ENCODE data around the gene TRMU.
A peak's percentile ranks its signal among the peaks of the same experiment; 100 is the strongest.

Gene TRMU

GRCh38 chr22:46335201-46336118, at the start of gene TRMU:
TSS of gene TRMU (plus strand) at chr22:46335714. CDS start at chr22:46335765, 51 bp downstream.
- peak; percentile 90 for DNase-seq

GRCh38 chr22:46286006-46286405, 49.5 kb upstream of the TRMU start:
- no peak for DNase-seq

- DNase-seq: no peak
Measured at GRCh38 chr22:46286941-46287872, 48.3 kb upstream of the TRMU start.

GRCh38 chr22:46287873-46288751, 47.4 kb upstream of the TRMU start:
- no peak for DNase-seq

- no peak for DNase-seq
Measured at GRCh38 chr22:46288846-46289243, 46.7 kb upstream of the TRMU start.

- DNase-seq: no peak
Measured at GRCh38 chr22:46289244-46289891, 46.1 kb upstream of the TRMU start.

- DNase-seq: no peak
Measured at GRCh38 chr22:46290121-46290842, 45.2 kb upstream of the TRMU start.

- DNase-seq: no peak
Measured at GRCh38 chr22:46290843-46291785, 44.4 kb upstream of the TRMU start.

GRCh38 chr22:46292173-46292572, 43.3 kb upstream of the TRMU start:
- no peak for DNase-seq

- DNase-seq: no peak
Measured at GRCh38 chr22:46292732-46293131, 42.8 kb upstream of the TRMU start.

- DNase-seq: peak; percentile 76
Measured at GRCh38 chr22:46293577-46294260, 41.8 kb upstream of the TRMU start.

GRCh38 chr22:46294784-46295183, 40.7 kb upstream of the TRMU start:
- DNase-seq: no peak

- DNase-seq: no peak
Measured at GRCh38 chr22:46295277-46295971, 40.1 kb upstream of the TRMU start.

- peak; percentile 98 for DNase-seq
Measured at GRCh38 chr22:46296257-46297150, 39.0 kb upstream of the TRMU start, which contains the start of gene GTSE1. TSS of gene GTSE1 (plus strand) at chr22:46296870. CDS start at chr22:46297401, 531 bp downstream.

GRCh38 chr22:46297151-46297812, 38.2 kb upstream of the TRMU start:
- peak; percentile 51 for DNase-seq

GRCh38 chr22:46299101-46299500, 36.4 kb upstream of the TRMU start:
- DNase-seq: no peak

GRCh38 chr22:46300491-46300890, 35.0 kb upstream of the TRMU start:
- DNase-seq: no peak
